Coronary artery (tissue), 2 donors: ENCODE measurements around the gene TPPP2.
"Not testable (repeated sequence)": the region's sequence is repeated elsewhere in the genome, so short reads cannot be mapped to it uniquely, and the experiment has no call there.

ENCODE experiments used
- DNase-seq: peaks from one replicate; pipeline ENCODE4 v3.0.0-alpha.2; 2017; ENCODE audit warnings: low spot score
- H3K27ac ChIP-seq, 2 donors: fragments of 200-600 bp; sonication (generic); one replicate each; pipeline ENCODE4 v1.5.1; 2016 to 2019
- H3K4me3 ChIP-seq: fragments of 200-600 bp; sonication (generic); 2 replicates; pipeline ENCODE4 v1.5.1; 2016; ENCODE audit warnings: mild to moderate bottlenecking, moderate library complexity
- TF ChIP-seq, protein P1 (sequence below): fragments of 200-600 bp; sonication (generic); IDR thresholded peaks from one replicate; pipeline ENCODE4 v1.5.1; 2019; ENCODE audit warnings: antibody characterized with exemption

Gene TPPP2

DNA sequence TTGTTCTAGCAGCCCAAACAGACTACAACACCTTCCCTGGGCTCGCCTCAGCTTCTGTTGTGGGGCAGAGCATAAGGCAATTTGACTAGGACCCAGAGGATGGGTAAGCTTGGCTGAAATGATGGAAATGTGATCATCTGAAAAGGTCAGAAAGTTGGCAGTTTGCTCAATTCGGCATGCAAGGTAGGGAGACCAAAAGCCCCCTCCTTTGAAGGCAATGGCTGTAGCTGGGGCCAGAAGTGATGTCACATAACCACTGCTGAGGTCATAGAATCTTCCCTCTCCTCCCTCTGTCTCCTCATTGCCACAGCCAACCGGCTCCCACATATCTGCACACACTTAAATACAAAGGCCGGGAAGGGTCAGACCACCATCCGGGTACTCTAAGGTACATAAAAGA is at the start of gene TPPP2:
Gene TPPP2, plus strand, starts transcription at position 301 of the 400 bp plus-strand sequence. CDS start 365 bp downstream, outside the sequence.
- TF ChIP-seq, protein P1, sequence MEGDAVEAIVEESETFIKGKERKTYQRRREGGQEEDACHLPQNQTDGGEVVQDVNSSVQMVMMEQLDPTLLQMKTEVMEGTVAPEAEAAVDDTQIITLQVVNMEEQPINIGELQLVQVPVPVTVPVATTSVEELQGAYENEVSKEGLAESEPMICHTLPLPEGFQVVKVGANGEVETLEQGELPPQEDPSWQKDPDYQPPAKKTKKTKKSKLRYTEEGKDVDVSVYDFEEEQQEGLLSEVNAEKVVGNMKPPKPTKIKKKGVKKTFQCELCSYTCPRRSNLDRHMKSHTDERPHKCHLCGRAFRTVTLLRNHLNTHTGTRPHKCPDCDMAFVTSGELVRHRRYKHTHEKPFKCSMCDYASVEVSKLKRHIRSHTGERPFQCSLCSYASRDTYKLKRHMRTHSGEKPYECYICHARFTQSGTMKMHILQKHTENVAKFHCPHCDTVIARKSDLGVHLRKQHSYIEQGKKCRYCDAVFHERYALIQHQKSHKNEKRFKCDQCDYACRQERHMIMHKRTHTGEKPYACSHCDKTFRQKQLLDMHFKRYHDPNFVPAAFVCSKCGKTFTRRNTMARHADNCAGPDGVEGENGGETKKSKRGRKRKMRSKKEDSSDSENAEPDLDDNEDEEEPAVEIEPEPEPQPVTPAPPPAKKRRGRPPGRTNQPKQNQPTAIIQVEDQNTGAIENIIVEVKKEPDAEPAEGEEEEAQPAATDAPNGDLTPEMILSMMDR, result no peak
- DNase-seq, result peak; percentile 14
- Histone ChIP-seq H3K4me3 (no peak within 1 kb of the TSS), H3K27ac (no peak within 1 kb of the TSS)

- Histone ChIP-seq H3K4me3 (no peak overlapping the region), H3K27ac (no peak overlapping the region)
- no peak for DNase-seq
- TF ChIP-seq, protein P1, result no peak
Observed at GRCh38 chr14:20980906-20981305, 49.1 kb upstream of the TPPP2 start.

- Histone ChIP-seq H3K4me3 (no peak overlapping the region), H3K27ac (no peak overlapping the region)
- TF ChIP-seq, protein P1, result no peak
- DNase-seq, result no peak
Observed at GRCh38 chr14:20982646-20983369, 47.2 kb upstream of the TPPP2 start.

GRCh38 chr14:20985650-20986049 is 44.4 kb upstream of the TPPP2 start:
- H3K4me3 ChIP-seq, H3K27ac ChIP-seq, DNase-seq: not testable (repeated sequence)

DNA sequence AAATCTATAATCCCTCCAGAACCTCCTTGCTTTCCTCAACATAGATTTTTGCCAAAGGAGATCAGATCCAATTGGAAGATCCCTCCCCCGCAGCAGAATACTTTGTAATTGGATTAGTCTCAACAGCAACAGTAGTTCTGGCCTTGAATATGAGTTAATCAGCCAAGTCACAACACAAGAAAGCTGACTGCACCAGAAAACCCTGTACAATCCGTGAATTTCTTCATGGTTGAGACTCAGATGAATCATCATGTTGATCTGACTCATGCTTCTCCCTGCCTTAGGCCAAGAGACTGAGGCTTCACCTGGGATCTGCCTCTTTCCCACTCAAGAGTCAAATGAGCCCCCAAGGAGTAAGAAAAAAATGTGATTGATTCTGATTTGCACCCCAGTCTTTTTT is 43.2 kb upstream of the TPPP2 start:
- Histone ChIP-seq H3K4me3 (no peak overlapping the region), H3K27ac (peak overlapping the region; percentile 39 to 79)
- no peak for DNase-seq
- TF ChIP-seq, protein P1, result no peak

DNA sequence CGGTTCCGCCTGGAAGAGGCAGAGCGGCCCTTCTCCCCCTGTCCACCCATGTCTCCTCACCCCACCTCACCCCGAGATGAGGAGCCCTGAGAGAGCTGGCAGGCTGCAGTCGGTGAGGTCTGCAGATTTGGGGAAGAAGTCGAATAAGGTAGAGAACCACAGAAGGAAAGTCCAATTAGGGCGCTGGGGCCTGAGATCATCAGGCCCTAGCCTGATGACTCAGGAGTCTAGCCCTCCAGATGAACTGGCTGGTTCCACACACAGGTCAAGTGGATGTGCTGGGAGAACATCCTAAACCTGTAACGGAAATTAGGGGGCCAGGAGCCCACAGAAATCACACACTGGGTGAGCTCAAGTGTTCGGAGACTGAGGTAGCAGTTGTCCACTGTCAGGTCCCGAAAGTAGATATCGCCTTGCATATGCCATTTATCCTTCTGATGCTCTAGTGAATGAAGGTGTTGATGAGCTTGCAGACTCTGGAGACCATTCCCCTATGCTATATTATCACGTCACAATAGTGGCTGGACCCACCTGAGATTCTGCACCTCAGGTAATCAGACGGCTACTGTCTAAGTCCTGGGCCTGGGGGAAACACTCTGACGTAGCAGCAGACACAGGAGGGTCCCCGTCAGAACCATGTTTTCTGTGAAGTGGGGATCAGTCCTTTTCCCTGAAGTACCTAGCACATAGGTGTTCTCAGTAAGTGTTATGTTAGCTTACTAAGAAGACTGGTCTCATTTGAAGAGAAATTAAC is 41.1 kb upstream of the TPPP2 start:
- TF ChIP-seq, protein P1, result no peak
- peak overlapping the region; percentile 82 to 89 for H3K27ac ChIP-seq
- no peak for DNase-seq
- H3K4me3 ChIP-seq, result peak overlapping the region; percentile 79

DNA sequence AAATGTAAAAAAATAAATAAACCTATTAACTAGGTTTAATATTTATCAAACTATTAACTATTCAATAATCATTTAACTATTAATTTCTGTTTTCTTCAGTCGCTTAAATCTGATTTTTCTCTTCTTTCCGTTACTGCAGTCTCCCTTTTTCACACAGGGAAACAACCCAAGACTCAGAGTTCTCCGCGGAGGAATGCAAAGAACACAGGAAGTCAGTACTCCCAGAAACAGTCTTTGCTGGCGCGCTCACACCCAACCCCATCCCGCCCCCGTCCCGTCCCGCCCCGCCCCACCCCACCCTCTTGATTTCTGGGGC is 40.6 kb upstream of the TPPP2 start:
- TF ChIP-seq, protein P1, result no peak
- no peak for DNase-seq
- peak overlapping the region; percentile 82 to 89 for H3K27ac ChIP-seq
- peak overlapping the region; percentile 79 for H3K4me3 ChIP-seq
